ENCODE data around the gene RAB7B.

- TF ChIP-seq EP300 (IDR thresholded peaks at IDR 0.05) (no peak), POLR2A (IDR thresholded peaks at IDR 0.05) (no peak)
- TF ChIP-seq, protein P1, sequence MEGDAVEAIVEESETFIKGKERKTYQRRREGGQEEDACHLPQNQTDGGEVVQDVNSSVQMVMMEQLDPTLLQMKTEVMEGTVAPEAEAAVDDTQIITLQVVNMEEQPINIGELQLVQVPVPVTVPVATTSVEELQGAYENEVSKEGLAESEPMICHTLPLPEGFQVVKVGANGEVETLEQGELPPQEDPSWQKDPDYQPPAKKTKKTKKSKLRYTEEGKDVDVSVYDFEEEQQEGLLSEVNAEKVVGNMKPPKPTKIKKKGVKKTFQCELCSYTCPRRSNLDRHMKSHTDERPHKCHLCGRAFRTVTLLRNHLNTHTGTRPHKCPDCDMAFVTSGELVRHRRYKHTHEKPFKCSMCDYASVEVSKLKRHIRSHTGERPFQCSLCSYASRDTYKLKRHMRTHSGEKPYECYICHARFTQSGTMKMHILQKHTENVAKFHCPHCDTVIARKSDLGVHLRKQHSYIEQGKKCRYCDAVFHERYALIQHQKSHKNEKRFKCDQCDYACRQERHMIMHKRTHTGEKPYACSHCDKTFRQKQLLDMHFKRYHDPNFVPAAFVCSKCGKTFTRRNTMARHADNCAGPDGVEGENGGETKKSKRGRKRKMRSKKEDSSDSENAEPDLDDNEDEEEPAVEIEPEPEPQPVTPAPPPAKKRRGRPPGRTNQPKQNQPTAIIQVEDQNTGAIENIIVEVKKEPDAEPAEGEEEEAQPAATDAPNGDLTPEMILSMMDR (IDR thresholded peaks at IDR 0.05): no peak
Observed at GRCh38 chr1:205961991-205962820, 41.0 kb downstream of the RAB7B start.

Measured in ovary (tissue), 3 donors.